H1 (cell line): ENCODE data around the gene STK33. TPM values are rescaled to one million over a fixed set of nuclear protein-coding genes. Genes with fewer than 3 reads are reported as not detected.

ENCODE experiments used
- CTCF ChIA-PET: fragments of 300-600 bp; sonication (Branson Sonifier 250); formaldehyde crosslinking; loops from one replicate; lab custom pipeline; 2021; ENCODE audit not compliant: partially characterized antibody; lab: Charles Lee
- POLR2A ChIA-PET: fragments of 300-600 bp; sonication (Branson Sonifier 250); formaldehyde crosslinking; loops from one replicate; lab custom pipeline; 2021; ENCODE audit warnings: inconsistent platforms; ENCODE audit not compliant: partially characterized antibody; lab: Charles Lee
- DNase-seq, 2 experiments: peaks; one replicate each; pipeline versions ENCODE4 v3.0.0 to v3.0.0-alpha.2; 2010 to 2022; ENCODE audit warnings: low spot score in 2 of 2, low read depth in 1 of 2, mixed read lengths in 1 of 2
- FAIRE-seq: peaks from 2 replicates; lab custom pipeline; 2011; peaks lifted over from hg19 to GRCh38; lab: Jason Lieb, UNC
- H2AFZ ChIP-seq: 2 replicates; pipeline ENCODE4 v1.8.1; 2012; ENCODE audit warnings: low read length, inconsistent platforms
- H2AK5ac ChIP-seq: 2 replicates; pipeline ENCODE4 v1.6.1; 2013; ENCODE audit warnings: low read depth, low read length
- H2BK120ac ChIP-seq: replicated peaks from 2 replicates; pipeline ENCODE3; 2013; ENCODE audit warnings: low read depth, low read length, inconsistent platforms
- H2BK12ac ChIP-seq: 2 replicates; pipeline ENCODE4 v1.6.1; 2013; ENCODE audit warnings: low read depth, low read length
- H2BK15ac ChIP-seq: 2 replicates; pipeline ENCODE4 v1.6.1; 2013; ENCODE audit warnings: low read length
- H2BK20ac ChIP-seq: 2 replicates; pipeline ENCODE4 v1.6.1; 2013; ENCODE audit warnings: low read length
- H2BK5ac ChIP-seq: 2 replicates; pipeline ENCODE4 v1.6.1; 2013; ENCODE audit warnings: low read depth, low read length
- H3K14ac ChIP-seq: 2 replicates; pipeline ENCODE4 v1.6.1; 2013; ENCODE audit warnings: inconsistent platforms; ENCODE audit not compliant: insufficient read length
- H3K18ac ChIP-seq: 2 replicates; pipeline ENCODE4 v1.6.1; 2013; ENCODE audit warnings: low read length; ENCODE audit errors: extremely low read depth
- H3K23ac ChIP-seq: 2 replicates; pipeline ENCODE4 v1.6.1; 2013; ENCODE audit warnings: inconsistent platforms; ENCODE audit not compliant: insufficient read length
- H3K23me2 ChIP-seq: 2 replicates; pipeline ENCODE4 v1.6.1; 2013; ENCODE audit warnings: low read depth, low read length
- H3K27ac ChIP-seq: 2 replicates; pipeline ENCODE4 v1.6.1; 2011; ENCODE audit warnings: low read depth, low read length, inconsistent platforms
- H3K27me3 ChIP-seq, 4 experiments: replicated peaks in 1 of 4; 1 replicate in 1 of 4; 2 replicates in 3 of 4; pipeline versions ENCODE4 v1.6.1 to v1.8.1; 2011 to 2013; ENCODE audit warnings: low read length in 3 of 4, mild to moderate bottlenecking in 3 of 4, inconsistent platforms in 2 of 4, mixed read lengths in 2 of 4, moderate library complexity in 1 of 4; ENCODE audit not compliant: control insufficient read depth in 3 of 4, insufficient read depth in 3 of 4; ENCODE audit errors: extremely low read depth in 1 of 4
- H3K36me3 ChIP-seq, 4 experiments: 2 replicates each; pipeline versions ENCODE4 v1.6.1 to v1.8.1; 2011 to 2013; ENCODE audit warnings: mild to moderate bottlenecking in 4 of 4, low read length in 3 of 4, moderate library complexity in 2 of 4, control low read depth in 1 of 4, inconsistent platforms in 1 of 4; ENCODE audit not compliant: insufficient read depth in 4 of 4, control insufficient read depth in 2 of 4
- H3K4ac ChIP-seq: replicated peaks from 2 replicates; pipeline ENCODE3; 2013; ENCODE audit warnings: low read length, low read depth, mixed read lengths, inconsistent platforms; ENCODE audit not compliant: insufficient read length
- H3K4me1 ChIP-seq, 4 experiments: replicated peaks in 1 of 4; 1 replicate in 1 of 4; 2 replicates in 3 of 4; pipeline versions ENCODE4 v1.6.1 to v1.8.1; 2011 to 2013; ENCODE audit warnings: low read length in 3 of 4, inconsistent platforms in 2 of 4, mixed read lengths in 1 of 4; ENCODE audit not compliant: insufficient read depth in 4 of 4, control insufficient read depth in 3 of 4
- H3K4me2 ChIP-seq, 2 experiments: 2 replicates each; pipeline versions ENCODE4 v1.6.1 to v1.8.1; 2011 to 2013; ENCODE audit warnings: low read depth in 2 of 2, low read length in 2 of 2, control low read depth in 1 of 2, inconsistent platforms in 1 of 2, mild to moderate bottlenecking in 1 of 2; ENCODE audit not compliant: insufficient read depth in 1 of 2
- H3K4me3 ChIP-seq, 4 experiments: fragments of 200-600, 300-600 bp in 1 of 4; sonication (generic), shearing (Covaris generic), sonication (Bioruptor Twin) in 1 of 4; 2 replicates each; pipeline versions ENCODE4 v1.5.1 to v1.8.1; 2011 to 2016; ENCODE audit warnings: low read length in 4 of 4, low read depth in 3 of 4, control low read depth in 2 of 4, inconsistent platforms in 2 of 4, mild to moderate bottlenecking in 2 of 4, mixed read lengths in 1 of 4, moderate library complexity in 1 of 4; ENCODE audit not compliant: insufficient read depth in 2 of 4; ENCODE audit errors: extremely low read depth in 1 of 4
- H3K56ac ChIP-seq: replicated peaks from 2 replicates; pipeline ENCODE3; 2013; ENCODE audit warnings: low read depth, mild to moderate bottlenecking, mixed read lengths, low read length, inconsistent platforms; ENCODE audit not compliant: insufficient read length
- H3K79me1 ChIP-seq: 2 replicates; pipeline ENCODE4 v1.6.1; 2013; ENCODE audit warnings: low read depth, low read length, control low read depth
- H3K79me2 ChIP-seq, 2 experiments: 2 replicates each; pipeline versions ENCODE4 v1.6.1 to v1.8.1; 2012 to 2013; ENCODE audit warnings: low read length in 2 of 2, mild to moderate bottlenecking in 2 of 2, inconsistent platforms in 1 of 2; ENCODE audit not compliant: insufficient read depth in 2 of 2, control insufficient read depth in 1 of 2
- H3K9ac ChIP-seq, 4 experiments: replicated peaks in 1 of 4; 1 replicate in 1 of 4; 2 replicates in 3 of 4; pipeline versions ENCODE4 v1.6.1 to v1.8.1; 2011 to 2013; ENCODE audit warnings: low read depth in 3 of 4, low read length in 3 of 4, control low read depth in 2 of 4, mild to moderate bottlenecking in 2 of 4, moderate library complexity in 2 of 4, inconsistent platforms in 1 of 4; ENCODE audit errors: extremely low read depth in 1 of 4
- H3K9me3 ChIP-seq, 2 experiments: 2 replicates each; pipeline versions ENCODE4 v1.6.1 to v1.8.1; 2012 to 2013; ENCODE audit warnings: mild to moderate bottlenecking in 2 of 2, moderate library complexity in 2 of 2, control low read depth in 1 of 2, inconsistent platforms in 1 of 2, low read depth in 1 of 2, low read length in 1 of 2, mixed read lengths in 1 of 2; ENCODE audit not compliant: insufficient read depth in 2 of 2
- H4K20me1 ChIP-seq, 2 experiments: replicated peaks in 1 of 2; 2 replicates each; pipeline versions ENCODE3 to v1.8.1; 2011 to 2013; ENCODE audit warnings: inconsistent platforms in 2 of 2, low read length in 2 of 2, mild to moderate bottlenecking in 1 of 2; ENCODE audit not compliant: insufficient read depth in 2 of 2, control insufficient read depth in 1 of 2
- H4K5ac ChIP-seq: 2 replicates; pipeline ENCODE4 v1.6.1; 2013; ENCODE audit warnings: low read length, low read depth, mixed read lengths, inconsistent platforms; ENCODE audit not compliant: insufficient read length
- H4K8ac ChIP-seq: 2 replicates; pipeline ENCODE4 v1.8.0; 2013; ENCODE audit warnings: mild to moderate bottlenecking, moderate library complexity, low read length, inconsistent platforms; ENCODE audit not compliant: insufficient read depth; ENCODE audit errors: extremely low read depth
- H4K91ac ChIP-seq: replicated peaks from 2 replicates; pipeline ENCODE3; 2013; ENCODE audit warnings: low read length, mixed read lengths, inconsistent platforms; ENCODE audit not compliant: insufficient read length
- ASH2L ChIP-seq: fragments of 200-600, 300-600 bp; sonication (generic); IDR thresholded peaks from one replicate; pipeline ENCODE4 v1.7.1; 2017; ENCODE audit warnings: low read length
- SUZ12 ChIP-seq: fragments of 200-600 bp; sonication (generic); IDR thresholded peaks from 2 replicates; pipeline ENCODE4 v1.6.1; 2012; ENCODE audit warnings: mild to moderate bottlenecking, inconsistent platforms, low read length, moderate library complexity, mixed read lengths
- WGBS, 2 experiments: shearing (Covaris generic) in 1 of 2; methylation state at CpG; one replicate each; pipeline versions ENCODE4 v1.1.6 to v1.1.7; 2013 to 2015; ENCODE audit warnings: low lambda C conversion rate in 2 of 2, mixed read lengths in 2 of 2, inconsistent platforms in 1 of 2, low coverage in 1 of 2, missing lambda C conversion rate in 1 of 2; ENCODE audit not compliant: insufficient replicate concordance in 2 of 2, insufficient coverage in 1 of 2, insufficient read length in 1 of 2; ENCODE audit errors: extremely low coverage in 1 of 2, missing lambda C conversion rate in 1 of 2; 5-methylcytosine and 5-hydroxymethylcytosine counted together
- polyA plus RNA-seq, 7 experiments: library from polyadenylated mRNA; depleted of rRNA in 3 of 7; stranded (reverse) in 5 of 7; unstranded in 2 of 7; fragments of >200 nt in 5 of 7; fragments of 200-250 nt in 2 of 7; gene quantifications; 1 replicate in 5 of 7; 2 replicates in 1 of 7; 4 replicates in 1 of 7; pipeline versions ENCODE4 v1.2.1 to v1.2.3, GENCODE V29; 2011 to 2013; ENCODE audit warnings: missing spikeins in 2 of 7, mixed read lengths in 2 of 7
- total RNA-seq: library from RNA; stranded (reverse); fragmentation: NEBNext Ultra II Directional; extraction: Animal tissue kit (Norgen Biotek cat#: 25700); gene quantifications from 2 replicates; pipeline ENCODE4 v1.2.1, GENCODE V29; 2021
- TF ChIP-seq, protein P1 (sequence below): IDR thresholded peaks from 2 replicates; pipeline ENCODE4 v1.6.1; 2012; ENCODE audit warnings: inconsistent platforms
- TF ChIP-seq, protein P2 (sequence below): IDR thresholded peaks from 2 replicates; pipeline ENCODE4 v1.6.1; 2011; ENCODE audit warnings: low read depth, mild to moderate bottlenecking, low read length; ENCODE audit not compliant: insufficient read depth

STK33 gene
- total and polyA plus RNA-seq, 2 of the 8 experiments (the other 6 are each of a cell fraction or from before 2014, with no cell fraction given) = 8.8 to 25.1 TPM

DNA sequence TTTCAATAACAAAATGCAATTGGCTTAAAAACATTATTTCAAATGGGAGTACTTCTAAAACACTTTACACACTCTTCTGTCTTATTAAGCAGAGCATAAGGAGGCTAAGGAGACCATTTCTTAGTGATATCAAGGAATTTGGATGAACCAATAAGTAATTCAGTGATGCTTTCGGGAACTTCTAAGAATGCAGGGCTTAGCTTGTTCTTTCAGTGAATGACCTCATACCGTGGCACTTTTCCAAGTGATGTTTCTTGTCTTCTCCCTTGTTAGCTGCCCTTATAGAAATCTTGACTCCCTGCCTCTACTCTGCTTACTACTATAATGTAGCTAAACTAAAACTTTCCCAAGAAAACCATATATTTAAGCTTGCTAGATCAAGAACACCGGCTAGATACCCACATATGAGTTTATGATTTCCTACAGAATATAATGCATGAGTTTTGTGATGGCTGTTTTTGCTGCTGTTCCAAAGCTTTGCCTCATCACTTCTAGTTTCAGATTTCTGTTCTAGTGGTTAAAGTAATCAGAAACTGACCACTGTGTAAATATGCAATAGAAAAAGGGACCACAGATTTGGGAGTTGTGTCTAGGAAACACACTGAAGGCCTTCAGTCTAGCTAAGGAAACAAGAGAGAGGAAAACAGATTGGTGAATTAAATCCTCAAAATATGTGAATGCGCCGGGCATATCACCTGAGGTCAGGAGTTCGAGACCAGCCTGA, 37.5 kb upstream of the STK33 start:
- Histone ChIP-seq H3K79me2 (no peaks in the 10 kb centered on the region), H2AFZ (no peak overlapping the region), H3K23ac (no peak overlapping the region), H2BK12ac (no peak overlapping the region), H3K9me3 (no peaks in the 10 kb centered on the region), H3K9ac (no peak overlapping the region), H4K20me1 (no peaks in the 10 kb centered on the region), H4K91ac (no peak overlapping the region), H3K27me3 (no peaks in the 10 kb centered on the region), H3K18ac (no peak overlapping the region), H3K36me3 (no peaks in the 10 kb centered on the region), H3K4ac (no peak overlapping the region), H3K27ac (no peak overlapping the region), H3K4me3 (no peak overlapping the region), H2AK5ac (no peak overlapping the region), H3K56ac (no peak overlapping the region), H2BK20ac (no peak overlapping the region), H4K8ac (no peak overlapping the region), H4K5ac (no peak overlapping the region), H2BK5ac (no peak overlapping the region), H3K23me2 (no peaks in the 10 kb centered on the region; the same call in 1 of the 2 replicates), H3K4me1 (no peaks in the 10 kb centered on the region), H2BK15ac (no peak overlapping the region), H3K14ac (no peak overlapping the region), H3K4me2 (no peak overlapping the region), H3K79me1 (no peaks in the 10 kb centered on the region), H2BK120ac (no peak overlapping the region)
- 96% methylated on average over 6 of the region's 6 CpGs; no CpG with 5 or more reads in 1 of the 2 experiments for WGBS, 2 experiments
- DNase-seq = no peak
- no peak for FAIRE-seq
- POLR2A ChIA-PET = interaction anchor here (0.7 to 0.8 kb wide), 3 partner anchors 8 to 119 kb away, joined by 3 to 4 read pairs (median 4); no protein-coding TSS in a partner anchor
- CTCF ChIA-PET = interaction anchor here (0.7 to 1.8 kb wide), 7 partner anchors 9 to 461 kb away, joined by 3 to 7 read pairs (median 3); no protein-coding TSS in a partner anchor
- TF ChIP-seq ASH2L (no peak), SUZ12 (no peak)
- TF ChIP-seq, protein P1, sequence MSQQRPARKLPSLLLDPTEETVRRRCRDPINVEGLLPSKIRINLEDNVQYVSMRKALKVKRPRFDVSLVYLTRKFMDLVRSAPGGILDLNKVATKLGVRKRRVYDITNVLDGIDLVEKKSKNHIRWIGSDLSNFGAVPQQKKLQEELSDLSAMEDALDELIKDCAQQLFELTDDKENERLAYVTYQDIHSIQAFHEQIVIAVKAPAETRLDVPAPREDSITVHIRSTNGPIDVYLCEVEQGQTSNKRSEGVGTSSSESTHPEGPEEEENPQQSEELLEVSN = no peak
- TF ChIP-seq, protein P2, sequence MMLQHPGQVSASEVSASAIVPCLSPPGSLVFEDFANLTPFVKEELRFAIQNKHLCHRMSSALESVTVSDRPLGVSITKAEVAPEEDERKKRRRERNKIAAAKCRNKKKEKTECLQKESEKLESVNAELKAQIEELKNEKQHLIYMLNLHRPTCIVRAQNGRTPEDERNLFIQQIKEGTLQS = no peak
